Neuronal stem cell (in vitro differentiated cells): ENCODE measurements around the gene CCDC97.

ENCODE experiments used
- DNase-seq: peaks from one replicate; pipeline ENCODE4 v3.0.0-alpha.2; 2013; ENCODE audit warnings: low spot score
- H2AFZ ChIP-seq: one replicate; pipeline ENCODE4 v1.6.1; 2013; ENCODE audit warnings: mild to moderate bottlenecking, low read length, inconsistent platforms
- H2AK5ac ChIP-seq: 2 replicates; pipeline ENCODE4 v1.6.1; 2013; ENCODE audit warnings: low read depth, mild to moderate bottlenecking, inconsistent platforms, low read length, moderate library complexity, mixed read lengths
- H2BK120ac ChIP-seq: 2 replicates; pipeline ENCODE4 v1.6.1; 2013; ENCODE audit warnings: low read depth, mild to moderate bottlenecking, inconsistent platforms, low read length, moderate library complexity, mixed read lengths
- H2BK12ac ChIP-seq: one replicate; pipeline ENCODE4 v1.6.1; 2013; ENCODE audit warnings: low read length, inconsistent platforms
- H2BK15ac ChIP-seq: 2 replicates; pipeline ENCODE4 v1.6.1; 2013; ENCODE audit warnings: mild to moderate bottlenecking, low read length, inconsistent platforms, mixed read lengths
- H2BK5ac ChIP-seq: one replicate; pipeline ENCODE4 v1.6.1; 2013; ENCODE audit warnings: inconsistent platforms, mild to moderate bottlenecking, low read length, moderate library complexity
- H3K14ac ChIP-seq: one replicate; pipeline ENCODE4 v1.6.1; 2013; ENCODE audit warnings: low read length, inconsistent platforms
- H3K18ac ChIP-seq: 2 replicates; pipeline ENCODE4 v1.6.1; 2013; ENCODE audit warnings: low read length, inconsistent platforms
- H3K23ac ChIP-seq: 2 replicates; pipeline ENCODE4 v1.6.1; 2013; ENCODE audit warnings: low read depth, mild to moderate bottlenecking, mixed read lengths, low read length, inconsistent platforms; ENCODE audit not compliant: poor library complexity
- H3K27ac ChIP-seq: replicated peaks from 3 replicates; pipeline ENCODE4 v1.5.1; 2013; ENCODE audit warnings: low read length, inconsistent platforms
- H3K27me3 ChIP-seq, 3 experiments: 2 replicates each; pipeline ENCODE4 v1.6.1; 2013; ENCODE audit warnings: low read length in 3 of 3, mild to moderate bottlenecking in 2 of 3, inconsistent platforms in 1 of 3, low read depth in 1 of 3, mixed read lengths in 1 of 3, moderate library complexity in 1 of 3; ENCODE audit not compliant: control insufficient read depth in 3 of 3, insufficient read depth in 3 of 3
- H3K36me3 ChIP-seq, 2 donors: replicated peaks in 1 of 2; 2 replicates each; pipeline ENCODE4 v1.6.1; 2013; ENCODE audit warnings: low read length in 2 of 2; ENCODE audit not compliant: control insufficient read depth in 2 of 2, insufficient read depth in 2 of 2
- H3K4ac ChIP-seq: 2 replicates; pipeline ENCODE4 v1.6.1; 2013; ENCODE audit warnings: inconsistent platforms, mild to moderate bottlenecking, low read length, moderate library complexity
- H3K4me1 ChIP-seq, 2 donors: 1 replicate in 1 of 2; 2 replicates in 1 of 2; pipeline ENCODE4 v1.6.1; 2013; ENCODE audit warnings: low read length in 2 of 2, low read depth in 1 of 2; ENCODE audit not compliant: control insufficient read depth in 2 of 2, insufficient read depth in 1 of 2
- H3K4me2 ChIP-seq: one replicate; pipeline ENCODE4 v1.6.1; 2013; ENCODE audit warnings: mild to moderate bottlenecking, low read length, inconsistent platforms; ENCODE audit not compliant: insufficient read depth, poor library complexity, severe bottlenecking
- H3K4me3 ChIP-seq, 2 donors: 2 replicates each; pipeline ENCODE4 v1.5.1; 2013; ENCODE audit warnings: low read length in 2 of 2, mild to moderate bottlenecking in 2 of 2, inconsistent platforms in 1 of 2, moderate library complexity in 1 of 2
- H3K79me1 ChIP-seq: one replicate; pipeline ENCODE4 v1.6.1; 2013; ENCODE audit warnings: low read depth, mild to moderate bottlenecking, inconsistent platforms, low read length, moderate library complexity
- H3K9ac ChIP-seq: one replicate; pipeline ENCODE4 v1.6.1; 2013; ENCODE audit warnings: mild to moderate bottlenecking, low read depth, low read length, inconsistent platforms; ENCODE audit not compliant: poor library complexity
- H3K9me3 ChIP-seq, 2 donors: replicated peaks in 1 of 2; 2 replicates each; pipeline versions ENCODE3 to v1.6.1; 2013; ENCODE audit warnings: low read length in 2 of 2, mild to moderate bottlenecking in 2 of 2, inconsistent platforms in 1 of 2, low read depth in 1 of 2, mixed read lengths in 1 of 2, moderate library complexity in 1 of 2; ENCODE audit not compliant: control insufficient read depth in 2 of 2, insufficient read depth in 1 of 2
- H4K8ac ChIP-seq: one replicate; pipeline ENCODE4 v1.6.1; 2013; ENCODE audit warnings: low read depth, mild to moderate bottlenecking, inconsistent platforms, low read length, moderate library complexity
- H4K91ac ChIP-seq: one replicate; pipeline ENCODE4 v1.6.1; 2013; ENCODE audit warnings: low read length, low read depth, mild to moderate bottlenecking, inconsistent platforms; ENCODE audit not compliant: poor library complexity
- WGBS, 2 donors: extraction: QIAGEN DNeasy Blood & Tissue Kit; methylation state at CpG; one replicate each; pipeline ENCODE4 v1.1.7; 2013; ENCODE audit warnings: missing lambda C conversion rate in 2 of 2, mixed read lengths in 1 of 2; ENCODE audit not compliant: insufficient read length in 2 of 2, insufficient replicate concordance in 1 of 2; ENCODE audit errors: extremely low coverage in 2 of 2; 5-methylcytosine and 5-hydroxymethylcytosine counted together

Gene CCDC97

GRCh38 chr19:41298348-41298964 is 11.5 kb upstream of the CCDC97 start:
- no CpG with 5 or more reads among the region's 4 CpGs for WGBS, 2 donors
- peaks cover 3% of the 10 kb centered on the region for H3K79me1 ChIP-seq
- H2BK15ac ChIP-seq: no peak overlapping the region
- no peaks in the 10 kb centered on the region for H3K27me3 ChIP-seq
- DNase-seq: no peak
- H2BK12ac ChIP-seq: no peak overlapping the region
- H2BK5ac ChIP-seq: no peak overlapping the region
- no peak overlapping the region for H3K18ac ChIP-seq
- H3K9me3 ChIP-seq: no peaks in the 10 kb centered on the region
- no peak overlapping the region for H3K9ac ChIP-seq
- no peak overlapping the region for H3K27ac ChIP-seq
- H2AK5ac ChIP-seq: no peak overlapping the region
- H3K14ac ChIP-seq: no peak overlapping the region
- H2BK120ac ChIP-seq: no peak overlapping the region
- H3K36me3 ChIP-seq: peaks cover 87 to 100% of the 10 kb centered on the region in 2 donors
- no peak overlapping the region for H3K4ac ChIP-seq
- H3K23ac ChIP-seq: no peak overlapping the region
- H3K4me2 ChIP-seq: no peak overlapping the region
- no peak overlapping the region for H4K91ac ChIP-seq
- H3K4me1 ChIP-seq: peaks cover 0 to 4% of the 10 kb centered on the region in 2 donors
- H4K8ac ChIP-seq: no peak overlapping the region
- H3K4me3 ChIP-seq: no peak overlapping the region
- H2AFZ ChIP-seq: no peak overlapping the region

- Histone ChIP-seq H2AFZ (no peak overlapping the region), H2BK120ac (no peak overlapping the region), H3K14ac (no peak overlapping the region), H3K4me2 (no peak overlapping the region), H3K36me3 (peaks cover 87 to 100% of the 10 kb centered on the region in 2 donors), H4K91ac (no peak overlapping the region), H3K4me1 (peaks cover 0 to 4% of the 10 kb centered on the region in 2 donors), H3K79me1 (peaks cover 3% of the 10 kb centered on the region), H3K9me3 (no peaks in the 10 kb centered on the region), H3K4ac (no peak overlapping the region), H3K27me3 (no peaks in the 10 kb centered on the region), H3K18ac (no peak overlapping the region), H2AK5ac (no peak overlapping the region), H2BK5ac (no peak overlapping the region), H3K9ac (no peak overlapping the region), H3K4me3 (no peak overlapping the region), H3K23ac (no peak overlapping the region), H2BK15ac (no peak overlapping the region), H2BK12ac (no peak overlapping the region), H4K8ac (no peak overlapping the region), H3K27ac (no peak overlapping the region)
- WGBS, 2 donors: no CpG with 5 or more reads among the region's 10 CpGs
- no peak for DNase-seq
These were observed 10.8 kb upstream of the CCDC97 start for GRCh38 chr19:41299046-41299754.

DNA sequence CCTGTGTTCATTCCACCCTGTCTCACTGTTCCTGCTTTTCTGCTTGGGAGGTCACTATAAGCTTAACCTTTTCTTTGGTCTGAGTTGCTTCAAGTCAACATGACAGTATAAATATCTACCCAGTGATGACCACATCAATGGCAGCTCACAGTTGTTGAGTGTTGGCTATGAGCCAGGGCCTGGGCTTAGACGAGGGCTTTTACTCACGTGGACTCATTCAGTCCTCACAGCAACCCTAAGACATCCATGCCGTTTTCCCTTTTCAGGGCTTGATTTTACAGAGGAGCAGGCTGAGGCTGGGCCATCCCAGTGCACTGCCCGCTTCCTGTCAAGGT is 10.2 kb upstream of the CCDC97 start:
- H3K27me3 ChIP-seq: no peaks in the 10 kb centered on the region

GRCh38 chr19:41300555-41300954 is 9.4 kb upstream of the CCDC97 start:
- H3K9ac ChIP-seq: no peak overlapping the region
- no peak for DNase-seq
- H2BK120ac ChIP-seq: no peak overlapping the region

More for the DNA sequence above, 10.2 kb upstream of the CCDC97 start:
- Histone ChIP-seq H3K4me2 (no peak overlapping the region), H2BK120ac (no peak overlapping the region), H4K91ac (no peak overlapping the region), H3K9ac (no peak overlapping the region), H3K79me1 (peaks cover 3% of the 10 kb centered on the region), H2AFZ (no peak overlapping the region), H3K27ac (no peak overlapping the region), H3K18ac (no peak overlapping the region), H2BK5ac (no peak overlapping the region), H3K23ac (no peak overlapping the region), H3K4me1 (peaks cover 0 to 4% of the 10 kb centered on the region in 2 donors), H3K14ac (no peak overlapping the region), H3K4ac (no peak overlapping the region), H3K9me3 (no peaks in the 10 kb centered on the region), H3K36me3 (peaks cover 87 to 100% of the 10 kb centered on the region in 2 donors), H2BK15ac (no peak overlapping the region), H2BK12ac (no peak overlapping the region), H3K4me3 (no peak overlapping the region), H2AK5ac (no peak overlapping the region), H4K8ac (no peak overlapping the region)
- no CpG with 5 or more reads among the region's 4 CpGs for WGBS, 2 donors
- DNase-seq: no peak

More at GRCh38 chr19:41300555-41300954, 9.4 kb upstream of the CCDC97 start:
- no CpG with 5 or more reads among the region's 6 CpGs for WGBS, 2 donors
- Histone ChIP-seq H3K9me3 (no peaks in the 10 kb centered on the region), H3K4me3 (no peak overlapping the region), H2BK15ac (no peak overlapping the region), H3K4ac (no peak overlapping the region), H3K23ac (no peak overlapping the region), H3K4me1 (peaks cover 0 to 4% of the 10 kb centered on the region in 2 donors), H2AK5ac (no peak overlapping the region), H2AFZ (no peak overlapping the region), H4K91ac (no peak overlapping the region), H3K36me3 (peaks cover 89 to 100% of the 10 kb centered on the region in 2 donors), H2BK12ac (no peak overlapping the region), H3K27ac (no peak overlapping the region), H3K4me2 (no peak overlapping the region), H3K18ac (no peak overlapping the region), H3K79me1 (peaks cover 3% of the 10 kb centered on the region), H3K14ac (no peak overlapping the region), H2BK5ac (no peak overlapping the region), H4K8ac (no peak overlapping the region), H3K27me3 (no peaks in the 10 kb centered on the region)
